GM23338 (cell line): ENCODE measurements around the gene RPL22. TPM values are rescaled to one million over a fixed set of nuclear protein-coding genes. Genes with fewer than 3 reads are reported as not detected.

Source experiments
- ATAC-seq: fragments of 200-7000 bp; cut with Tn5 transposase; 3 replicates; pipeline ENCODE4 v1.9.1; 2020
- DNase-seq: peaks from one replicate; pipeline ENCODE4 v3.0.0-alpha.2; 2015; ENCODE audit warnings: low spot score
- H2AFZ ChIP-seq: fragments of 200-600 bp; sonication (generic); 2 replicates; pipeline ENCODE4 v1.8.0; 2016; ENCODE audit warnings: antibody characterized with exemption, mild to moderate bottlenecking, moderate library complexity
- H3F3A ChIP-seq: fragments of 200-600 bp; sonication (generic); replicated peaks from 2 replicates; pipeline ENCODE4 v1.8.0; 2017; ENCODE audit warnings: antibody characterized with exemption, mixed run types, low read depth
- H3K27ac ChIP-seq: fragments of 200-600 bp; sonication (generic); 2 replicates; pipeline ENCODE4 v1.6.1; 2016; ENCODE audit warnings: low read depth
- H3K27me3 ChIP-seq: fragments of 200-600 bp; sonication (generic); 2 replicates; pipeline ENCODE4 v1.8.0; 2016; ENCODE audit warnings: mild to moderate bottlenecking, mixed run types, moderate library complexity; ENCODE audit not compliant: insufficient read depth
- H3K36me3 ChIP-seq: fragments of 200-600 bp; sonication (generic); 2 replicates; pipeline ENCODE4 v1.8.0; 2016; ENCODE audit warnings: mild to moderate bottlenecking; ENCODE audit not compliant: insufficient read depth
- H3K4me1 ChIP-seq: fragments of 200-600 bp; sonication (generic); 2 replicates; pipeline ENCODE4 v1.8.0; 2016; ENCODE audit warnings: mild to moderate bottlenecking, moderate library complexity; ENCODE audit not compliant: insufficient read depth
- H3K4me2 ChIP-seq: fragments of 200-600 bp; sonication (generic); 2 replicates; pipeline ENCODE4 v1.7.1; 2017; ENCODE audit warnings: mixed run types
- H3K4me3 ChIP-seq: fragments of 200-600 bp; sonication (generic); 2 replicates; pipeline ENCODE4 v1.6.1; 2016; ENCODE audit warnings: mixed run types
- H3K79me2 ChIP-seq: fragments of 200-600 bp; sonication (generic); replicated peaks from 2 replicates; pipeline ENCODE4 v1.8.0; 2017; ENCODE audit warnings: mild to moderate bottlenecking; ENCODE audit not compliant: insufficient read depth
- H3K9me2 ChIP-seq: fragments of 200-600 bp; sonication (generic); 2 replicates; pipeline ENCODE4 v1.8.0; 2017; ENCODE audit not compliant: insufficient read depth
- H4K20me1 ChIP-seq: fragments of 200-600 bp; sonication (generic); replicated peaks from 2 replicates; pipeline ENCODE4 v1.8.0; 2017; ENCODE audit warnings: mild to moderate bottlenecking; ENCODE audit not compliant: insufficient read depth
- H3K27ac Mint-ChIP-seq: 2 replicates; pipeline ENCODE4 v1.8.0; 2020; ENCODE audit warnings: inconsistent platforms, mild to moderate bottlenecking, moderate library complexity, mixed read lengths
- H3K27me3 Mint-ChIP-seq: 3 replicates; pipeline ENCODE4 v1.8.0; 2022; ENCODE audit warnings: low read depth, mild to moderate bottlenecking, moderate library complexity, mixed read lengths, inconsistent platforms; ENCODE audit not compliant: insufficient read depth, poor library complexity
- H3K36me3 Mint-ChIP-seq: 3 replicates; pipeline ENCODE4 v1.8.0; 2021; ENCODE audit warnings: low read depth, mild to moderate bottlenecking, inconsistent platforms, moderate library complexity, mixed read lengths
- H3K4me1 Mint-ChIP-seq: 3 replicates; pipeline ENCODE4 v1.8.0; 2020; ENCODE audit warnings: mild to moderate bottlenecking, inconsistent platforms, mixed read lengths
- H3K4me3 Mint-ChIP-seq: 3 replicates; pipeline ENCODE4 v1.8.0; 2021; ENCODE audit warnings: moderate library complexity, mild to moderate bottlenecking, inconsistent platforms, mixed read lengths
- H3K9me3 Mint-ChIP-seq: 3 replicates; pipeline ENCODE4 v1.8.0; 2020; ENCODE audit warnings: moderate library complexity, mild to moderate bottlenecking, inconsistent platforms, mixed read lengths
- EZH2 ChIP-seq: fragments of 200-600 bp; sonication (generic); IDR thresholded peaks from one replicate; pipeline ENCODE4 v1.8.0; 2017; ENCODE audit warnings: antibody characterized with exemption, mild to moderate bottlenecking, low read depth; ENCODE audit not compliant: unreplicated experiment
- POLR2AphosphoS5 ChIP-seq: IDR thresholded peaks from 2 replicates; pipeline ENCODE4 v1.6.1; 2016; ENCODE audit warnings: antibody characterized with exemption, low read depth
- STAT1 ChIP-seq: IDR thresholded peaks from one replicate; pipeline ENCODE4 v1.6.1; 2016; ENCODE audit warnings: antibody characterized with exemption; ENCODE audit not compliant: unreplicated experiment
- ZNF462 ChIP-seq: fragments of 250-450 bp; sonication (Bioruptor Pico); IDR thresholded peaks from 2 replicates; pipeline ENCODE4 v1.5.0; 2020; ENCODE audit warnings: mild to moderate bottlenecking, moderate library complexity
- polyA plus RNA-seq: library from polyadenylated mRNA; unstranded; fragments of >200 nt; fragmentation: Nextera tagmentation; extraction: Ambion mirVana; gene quantifications from 2 replicates; pipeline ENCODE4 v1.2.1, GENCODE V29; 2016
- total RNA-seq: library from RNA; depleted of rRNA; stranded (reverse); fragments of >200 nt; shearing (Covaris generic); gene quantifications from 2 replicates; pipeline ENCODE4 v1.2.3, GENCODE V29; 2014
- TF ChIP-seq, protein P1 (sequence below): IDR thresholded peaks from one replicate; pipeline ENCODE4 v1.6.1; 2018; ENCODE audit warnings: antibody characterized with exemption; ENCODE audit not compliant: unreplicated experiment

Gene RPL22
- total and polyA plus RNA-seq, 2 experiments from 2014 or later: 145 to 818 TPM

GRCh38 chr1:6206520-6206855, 7.1 kb upstream of the RPL22 start:
- Mint-ChIP-seq H3K27ac (no peak overlapping the region), H3K36me3 (no peaks in the 10 kb centered on the region), H3K4me3 (peak overlapping the region; percentile 56; the same call in 2 of the 3 replicates), H3K27me3 (peaks cover 40% of the 10 kb centered on the region), H3K4me1 (peaks cover 20% of the 10 kb centered on the region), H3K9me3 (no peaks in the 10 kb centered on the region; the same call in 2 of the 3 replicates)
- peaks cover 27% of the 10 kb centered on the region for H3K4me1 ChIP-seq
- H4K20me1 ChIP-seq: no peaks in the 10 kb centered on the region
- no peak overlapping the region for H3K27ac ChIP-seq
- H3K36me3 ChIP-seq: no peaks in the 10 kb centered on the region
- H3K27me3 ChIP-seq: peaks cover 48% of the 10 kb centered on the region
- 0 out of 2 replicates have a peak, but pooled peaks cover 10% of the 10 kb centered on the region for H3F3A ChIP-seq
- no peaks in the 10 kb centered on the region for H3K9me2 ChIP-seq
- TF ChIP-seq ZNF462 (CRISPR knock-in tag) (no peak), EZH2 (no peak)
- no peak for DNase-seq
- peak overlapping the region; percentile 89; the same call in 1 of the 2 replicates for H2AFZ ChIP-seq
- H3K79me2 ChIP-seq: no peaks in the 10 kb centered on the region
- peak overlapping the region; percentile 70 for H3K4me3 ChIP-seq
- H3K4me2 ChIP-seq: peak overlapping the region; percentile 85
- no peak for ATAC-seq

- TF ChIP-seq POLR2AphosphoS5 (peak; percentile 53), STAT1 (no peak)
- TF ChIP-seq, protein P1, sequence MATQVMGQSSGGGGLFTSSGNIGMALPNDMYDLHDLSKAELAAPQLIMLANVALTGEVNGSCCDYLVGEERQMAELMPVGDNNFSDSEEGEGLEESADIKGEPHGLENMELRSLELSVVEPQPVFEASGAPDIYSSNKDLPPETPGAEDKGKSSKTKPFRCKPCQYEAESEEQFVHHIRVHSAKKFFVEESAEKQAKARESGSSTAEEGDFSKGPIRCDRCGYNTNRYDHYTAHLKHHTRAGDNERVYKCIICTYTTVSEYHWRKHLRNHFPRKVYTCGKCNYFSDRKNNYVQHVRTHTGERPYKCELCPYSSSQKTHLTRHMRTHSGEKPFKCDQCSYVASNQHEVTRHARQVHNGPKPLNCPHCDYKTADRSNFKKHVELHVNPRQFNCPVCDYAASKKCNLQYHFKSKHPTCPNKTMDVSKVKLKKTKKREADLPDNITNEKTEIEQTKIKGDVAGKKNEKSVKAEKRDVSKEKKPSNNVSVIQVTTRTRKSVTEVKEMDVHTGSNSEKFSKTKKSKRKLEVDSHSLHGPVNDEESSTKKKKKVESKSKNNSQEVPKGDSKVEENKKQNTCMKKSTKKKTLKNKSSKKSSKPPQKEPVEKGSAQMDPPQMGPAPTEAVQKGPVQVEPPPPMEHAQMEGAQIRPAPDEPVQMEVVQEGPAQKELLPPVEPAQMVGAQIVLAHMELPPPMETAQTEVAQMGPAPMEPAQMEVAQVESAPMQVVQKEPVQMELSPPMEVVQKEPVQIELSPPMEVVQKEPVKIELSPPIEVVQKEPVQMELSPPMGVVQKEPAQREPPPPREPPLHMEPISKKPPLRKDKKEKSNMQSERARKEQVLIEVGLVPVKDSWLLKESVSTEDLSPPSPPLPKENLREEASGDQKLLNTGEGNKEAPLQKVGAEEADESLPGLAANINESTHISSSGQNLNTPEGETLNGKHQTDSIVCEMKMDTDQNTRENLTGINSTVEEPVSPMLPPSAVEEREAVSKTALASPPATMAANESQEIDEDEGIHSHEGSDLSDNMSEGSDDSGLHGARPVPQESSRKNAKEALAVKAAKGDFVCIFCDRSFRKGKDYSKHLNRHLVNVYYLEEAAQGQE: peak; percentile 23
- no peak within 1 kb of the TSS for H3K27ac ChIP-seq
- peaks cover 48% of the 10 kb centered on the region for H3K27me3 ChIP-seq
- Mint-ChIP-seq H3K27me3 (peaks cover 40% of the 10 kb centered on the region), H3K4me1 (peaks cover 21% of the 10 kb centered on the region), H3K4me3 (peak within 1 kb of the TSS; percentile 63), H3K9me3 (no peaks in the 10 kb centered on the region; the same call in 2 of the 3 replicates), H3K36me3 (no peaks in the 10 kb centered on the region), H3K27ac (no peak within 1 kb of the TSS)
- H3K79me2 ChIP-seq: no peaks in the 10 kb centered on the region
- peak within 1 kb of the TSS; percentile 89 for H2AFZ ChIP-seq
- no peaks in the 10 kb centered on the region for H4K20me1 ChIP-seq
- no peaks in the 10 kb centered on the region for H3K9me2 ChIP-seq
- H3K36me3 ChIP-seq: no peaks in the 10 kb centered on the region
- H3K4me1 ChIP-seq: peaks cover 29% of the 10 kb centered on the region
- DNase-seq (peak; percentile 91), ATAC-seq (peak; percentile 65)
- H3F3A ChIP-seq: peaks cover 10% of the 10 kb centered on the region; the same call in 1 of the 2 replicates
- peak within 1 kb of the TSS; percentile 70 for H3K4me3 ChIP-seq
- peak within 1 kb of the TSS; percentile 85 for H3K4me2 ChIP-seq
Observed at GRCh38 chr1:6205849-6206519, 6.6 kb upstream of the RPL22 start, which contains the start of gene RNF207. RNF207 (plus strand) TSS chr1:6206119; CDS start chr1:6206536, 417 bp downstream.
